A549 treated with GW870086 at 1 μM for 4 hours (cell line): ENCODE results near the gene SAP25. TPM values are rescaled to one million over a fixed set of nuclear protein-coding genes. Genes with fewer than 3 reads are reported as not detected.

ENCODE experiments used
- total RNA-seq: library from RNA; stranded (reverse); fragments of 200-300 nt; extraction: Qiagen RNA extraction; gene quantifications from 5 replicates; pipeline ENCODE4 v1.2.3, GENCODE V29; 2022; ENCODE audit warnings: low read depth

The SAP25 gene
- total RNA-seq, result 0.24 to 0.64 TPM (median 0.50 TPM) in 5 replicates

DNA sequence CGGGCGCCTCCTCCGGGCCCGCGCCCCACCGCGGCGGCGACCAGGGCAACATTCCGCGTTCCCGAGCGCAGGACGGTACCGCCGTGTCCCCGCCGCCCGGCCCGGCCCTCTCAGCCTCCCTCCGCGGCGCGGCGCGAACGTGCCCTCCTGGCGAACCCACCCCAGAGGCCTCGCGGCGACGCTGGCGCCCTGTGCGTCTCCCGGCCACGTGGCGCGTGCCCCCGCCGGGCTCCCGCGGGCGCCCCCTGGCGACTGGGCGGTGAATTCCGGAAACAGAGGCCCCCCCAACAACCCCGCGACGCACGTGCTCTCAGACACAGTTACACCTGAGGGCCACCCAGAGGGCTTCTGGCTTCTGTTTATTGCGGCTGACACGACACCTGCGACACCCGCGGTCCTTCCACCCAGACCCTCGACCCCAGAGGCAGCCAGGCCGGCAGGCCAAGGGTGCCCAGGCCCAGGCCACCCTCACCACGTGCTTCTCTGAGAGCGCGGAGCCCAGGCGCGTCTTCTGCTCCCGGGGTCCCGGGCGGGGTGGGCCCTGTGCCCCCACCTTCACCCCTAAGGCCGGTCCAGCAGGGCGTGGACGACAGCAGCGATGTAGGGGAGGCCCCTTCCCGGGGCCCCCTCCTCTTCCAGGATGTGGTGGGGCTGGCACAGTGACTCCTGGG lies at the start of gene SAP25:
Gene SAP25, minus strand, starts transcription at position 210 of the 671 bp plus-strand sequence. Its CDS starts 158 bp downstream, at position 52.

DNA sequence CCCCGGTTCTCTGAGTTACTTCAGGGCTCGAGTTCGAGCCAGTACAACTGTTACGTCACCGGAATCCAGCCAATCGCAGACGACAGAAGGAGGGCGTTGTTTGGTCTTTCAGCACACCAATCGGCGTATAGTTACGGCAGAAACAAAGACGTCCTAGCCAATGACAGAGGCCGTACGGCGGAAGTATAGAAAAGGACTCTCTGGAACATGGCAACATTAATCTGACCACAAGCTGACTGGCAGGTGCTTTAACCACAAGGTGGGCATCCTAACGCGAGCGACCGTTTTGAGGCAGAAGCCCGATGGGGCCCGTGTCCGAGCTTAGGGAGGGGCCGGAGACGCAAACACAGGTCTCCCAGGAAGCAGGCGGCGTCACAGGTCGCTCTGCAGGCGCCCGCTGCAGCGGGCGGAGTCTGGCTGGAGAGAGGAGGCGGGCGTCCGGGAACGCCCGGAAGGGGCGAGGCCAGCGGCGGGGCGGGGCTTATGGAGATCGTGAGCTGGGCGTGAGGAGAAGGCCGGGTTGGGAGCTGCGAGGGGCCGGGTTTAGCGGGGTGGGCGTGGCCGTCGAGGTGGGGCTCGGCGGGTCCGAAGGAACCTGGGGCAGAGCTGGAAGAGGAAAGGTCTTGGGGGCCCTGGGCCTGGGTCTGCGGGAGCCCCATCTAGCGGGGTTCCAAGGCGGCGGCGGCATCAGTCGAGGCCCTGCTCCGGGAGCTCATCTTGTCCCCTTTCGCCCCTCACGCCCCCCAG lies 38.5 kb upstream of the SAP25 start, which contains the start of gene MOSPD3:
Gene MOSPD3, plus strand, starts transcription at position 558 of the 747 bp plus-strand sequence. CDS start 252 bp downstream, outside the sequence.

DNA sequence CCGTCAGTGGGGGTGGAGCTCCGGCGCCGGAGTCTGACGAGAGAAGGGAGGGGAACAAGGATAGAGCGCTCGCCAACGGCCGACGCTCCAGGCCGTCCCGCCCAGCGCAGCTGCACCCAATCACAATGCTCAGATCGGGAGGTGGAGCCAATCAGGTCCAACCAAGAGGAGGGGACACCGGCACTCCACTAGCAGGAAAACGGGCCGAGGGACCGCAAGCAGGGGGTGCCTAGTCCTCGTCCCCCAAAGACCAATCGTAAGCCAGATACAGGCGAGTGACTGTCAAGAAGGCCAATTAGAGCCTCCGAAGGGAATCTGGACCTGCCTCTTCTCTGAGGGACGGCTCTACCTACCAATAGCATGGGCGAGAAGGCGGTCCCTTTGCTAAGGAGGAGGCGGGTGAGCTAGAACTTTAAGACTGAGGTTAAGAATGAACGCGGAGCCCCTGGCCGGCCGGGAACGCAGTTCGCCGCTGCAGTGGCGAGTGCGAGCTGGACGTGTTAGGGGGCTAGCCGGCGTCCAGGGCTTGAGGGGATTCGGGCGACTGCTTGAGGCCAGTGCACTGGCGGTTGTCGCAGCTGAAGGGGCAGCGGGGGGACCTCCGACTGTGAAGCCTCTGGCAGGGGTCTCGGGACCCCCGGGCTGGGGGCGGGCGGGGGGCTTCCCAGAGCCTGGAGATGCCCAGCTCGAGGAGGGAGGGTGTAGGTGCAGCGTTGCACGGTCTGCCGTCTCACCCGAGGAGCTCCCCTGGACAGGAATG lies 12.7 kb upstream of the SAP25 start, which contains the start of gene FBXO24:
Gene FBXO24, plus strand, starts transcription at position 63 of the 760 bp plus-strand sequence. Its CDS starts 298 bp downstream, at position 361.

DNA sequence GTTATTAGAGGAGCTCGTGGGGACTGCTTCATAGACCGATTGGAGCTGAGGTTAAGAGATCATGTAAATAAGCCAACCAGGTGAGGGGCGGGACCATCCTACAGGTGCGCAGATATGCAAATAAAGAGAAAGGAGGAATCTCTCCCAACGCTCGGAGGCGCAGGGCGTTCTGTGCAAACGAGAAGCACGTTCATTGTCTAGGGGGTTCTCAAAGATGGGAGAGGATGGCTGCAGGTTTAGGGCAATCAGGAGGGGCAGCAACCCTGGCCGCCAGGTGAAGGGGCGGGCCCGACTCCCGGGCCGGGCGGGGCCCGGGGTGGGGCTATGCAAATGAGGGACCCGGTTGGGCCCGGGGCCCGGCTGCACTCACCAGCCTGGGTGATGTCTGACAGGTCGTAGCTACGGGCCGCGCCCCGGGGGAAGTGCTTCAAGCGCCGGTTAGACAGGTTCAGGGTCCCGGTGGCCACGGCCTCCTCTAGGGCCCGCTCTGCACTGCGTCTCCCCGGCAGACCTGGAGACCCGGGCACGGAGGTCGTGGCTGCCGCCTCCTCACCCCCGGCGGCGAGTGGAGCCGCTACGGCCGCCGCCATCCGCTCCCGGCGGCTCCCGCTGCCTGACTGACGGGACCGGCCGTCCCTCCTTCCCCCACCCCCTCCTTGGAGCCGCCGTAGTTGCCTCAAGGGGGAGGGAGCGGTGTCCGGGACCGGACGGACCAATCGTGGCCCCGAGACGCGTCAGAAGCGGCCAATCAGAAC lies 12.0 kb upstream of the SAP25 start, which contains the start of gene LRCH4:
Gene LRCH4, minus strand, starts transcription at position 619 of the 755 bp plus-strand sequence. Its CDS starts 29 bp downstream, at position 590.

DNA sequence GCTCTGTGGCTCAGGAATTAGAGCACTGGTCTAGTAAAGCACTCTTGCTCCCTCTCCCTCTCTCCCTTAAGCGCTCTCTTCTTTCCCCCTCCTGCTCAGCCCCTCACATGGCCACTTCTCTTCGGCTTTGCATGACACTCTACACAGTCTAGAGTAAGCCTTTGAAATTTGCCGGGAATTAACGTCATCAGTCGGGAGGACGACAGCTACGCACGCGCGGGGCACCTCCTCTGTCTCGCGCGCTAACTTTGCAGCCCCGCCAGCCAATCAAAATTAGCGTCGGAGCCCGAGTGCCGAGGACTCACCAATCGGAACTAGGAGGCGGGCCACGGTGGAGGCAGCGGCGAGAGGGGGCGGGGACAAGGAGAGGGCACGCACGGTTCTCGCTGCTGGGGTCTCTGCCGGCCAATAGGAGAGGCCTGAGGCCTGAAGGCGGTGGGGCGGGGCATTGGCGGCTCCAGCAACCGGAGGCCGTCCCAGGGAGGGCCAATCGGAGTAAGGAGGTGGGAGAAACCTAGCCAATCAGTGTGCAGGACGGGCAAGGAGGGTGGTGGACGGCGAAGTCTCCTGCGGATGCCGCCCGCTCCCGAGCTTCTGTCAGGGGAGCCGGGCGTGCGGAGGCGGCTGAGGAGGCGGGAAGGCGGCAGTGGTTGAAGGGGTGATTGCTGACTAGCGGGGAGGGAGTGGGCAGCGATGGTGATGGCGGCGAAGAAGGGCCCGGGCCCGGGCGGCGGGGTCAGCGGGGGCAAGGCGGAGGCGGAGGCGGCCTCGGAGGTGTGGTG lies 34.9 kb downstream of the SAP25 start, which contains the start of gene AGFG2:
Gene AGFG2, plus strand, starts transcription at position 550 of the 782 bp plus-strand sequence. Its CDS starts 144 bp downstream, at position 694.

Other genes with a start within 250 kb of the SAP25 start
- gene PILRB, start 215.8 kb downstream of the SAP25 start, total RNA-seq, result 24.0 to 30.9 TPM (median 29.5 TPM) in 5 replicates
- 3.5 to 6.3 TPM (median 5.6 TPM) in 5 replicates for gene PILRA, start 200.4 kb downstream of the SAP25 start, total RNA-seq
- 1.1 to 1.6 TPM (median 1.2 TPM) in 5 replicates for gene ZCWPW1, start 145.2 kb downstream of the SAP25 start, total RNA-seq
- gene MEPCE, start 144.1 kb downstream of the SAP25 start, total RNA-seq, result 32.4 to 45.9 TPM (median 39.6 TPM) in 5 replicates
- 38.1 to 56.4 TPM (median 50.9 TPM) in 5 replicates for gene PPP1R35, start 137.4 kb downstream of the SAP25 start, total RNA-seq
- 0.65 to 1.3 TPM (median 0.70 TPM) in 5 replicates for gene SPACDR, start 109.6 kb downstream of the SAP25 start, total RNA-seq
- 37.3 to 47.4 TPM (median 46.6 TPM) in 5 replicates for gene TSC22D4, start 94.7 kb downstream of the SAP25 start, total RNA-seq
- gene NYAP1, start 90.0 kb downstream of the SAP25 start, total RNA-seq, result 2.8 to 3.5 TPM (median 3.3 TPM) in 5 replicates
- 16.6 to 27.4 TPM (median 25.2 TPM) in 5 replicates for gene AGFG2, start 34.7 kb downstream of the SAP25 start, total RNA-seq
- 12.2 to 17.6 TPM (median 15.0 TPM) in 5 replicates for gene LRCH4, start 12.2 kb upstream of the SAP25 start, total RNA-seq
- 0.15 to 0.51 TPM (median 0.34 TPM) in 5 replicates for gene FBXO24, start 12.4 kb upstream of the SAP25 start, total RNA-seq
- 8.2 to 11.8 TPM (median 9.0 TPM) in 5 replicates for gene PCOLCE, start 28.5 kb upstream of the SAP25 start, total RNA-seq
- gene MOSPD3, start 38.6 kb upstream of the SAP25 start, total RNA-seq, result 18.2 to 22.7 TPM (median 20.0 TPM) in 5 replicates
- 1.9 to 3.3 TPM (median 2.7 TPM) in 5 replicates for gene TFR2, start 67.7 kb upstream of the SAP25 start, total RNA-seq
- not detected in 5 replicates for gene ACTL6B, start 82.5 kb upstream of the SAP25 start, total RNA-seq
- gene GNB2, start 99.8 kb upstream of the SAP25 start, total RNA-seq, result 178 to 259 TPM (median 248 TPM) in 5 replicates
- 11.4 to 18.2 TPM (median 17.6 TPM) in 5 replicates for gene GIGYF1, start 120.3 kb upstream of the SAP25 start, total RNA-seq
- 80.2 to 95.5 TPM (median 88.2 TPM) in 5 replicates for gene POP7, start 132.2 kb upstream of the SAP25 start, total RNA-seq
- 0.09 TPM in 1 of 5 replicates, not detected in the others for gene EPO, start 146.6 kb upstream of the SAP25 start, total RNA-seq
- gene ZAN, start 159.7 kb upstream of the SAP25 start, total RNA-seq, result not detected in 5 replicates